C4-2B (cell line): ENCODE measurements around the gene USP35.

Experiments used
- CTCF ChIP-seq: fragments of 450-650 bp; conservative IDR thresholded peaks from 2 replicates; pipeline ENCODE4 v1.5.1; 2017; ENCODE audit warnings: mild to moderate bottlenecking
- ZFX ChIP-seq: fragments of 450-650 bp; IDR thresholded peaks from 2 replicates; pipeline ENCODE4 v1.6.1; 2017

GRCh38 chr11:78171951-78172350 lies 16.8 kb upstream of the USP35 start:
- no peak for TF ChIP-seq CTCF
- TF ChIP-seq ZFX = no peak
